H1 (cell line): ENCODE data around the gene SLC26A6. TPM values are rescaled to one million over a fixed set of nuclear protein-coding genes. Genes with fewer than 3 reads are reported as not detected.

Source experiments
- ASH2L ChIP-seq: fragments of 200-600, 300-600 bp; sonication (generic); IDR thresholded peaks from one replicate; pipeline ENCODE4 v1.7.1; 2017; ENCODE audit warnings: low read length
- BCL11A ChIP-seq, 2 experiments: IDR thresholded peaks; one replicate each; pipeline ENCODE4 v1.6.1; 2011; ENCODE audit warnings: low read depth in 2 of 2, low read length in 2 of 2, mild to moderate bottlenecking in 2 of 2
- CBX8 ChIP-seq: fragments of 300-800, 300-1000 bp; sonication (generic); IDR thresholded peaks from 2 replicates; pipeline ENCODE4 v1.7.1; 2016; ENCODE audit warnings: low read depth, low read length, borderline replicate concordance
- CEBPB ChIP-seq: IDR thresholded peaks from 2 replicates; pipeline ENCODE4 v1.6.1; 2012; ENCODE audit warnings: low read depth, low read length
- CREB1 ChIP-seq: IDR thresholded peaks from 2 replicates; pipeline ENCODE4 v1.6.1; 2012; ENCODE audit warnings: inconsistent platforms
- CTCF ChIP-seq, 3 experiments: IDR thresholded peaks; 1 replicate in 2 of 3; 2 replicates in 1 of 3; pipeline versions ENCODE4 v1.5.1 to v1.6.1; 2011; ENCODE audit warnings: low read length in 3 of 3, mild to moderate bottlenecking in 3 of 3, inconsistent platforms in 2 of 3, low read depth in 1 of 3, moderate library complexity in 1 of 3; ENCODE audit not compliant: insufficient read depth in 1 of 3; ENCODE audit errors: control extremely low read depth in 1 of 3
- E2F6 ChIP-seq: IDR thresholded peaks from 2 replicates; pipeline ENCODE4 v1.6.1; 2012; ENCODE audit warnings: inconsistent platforms
- HDAC2 ChIP-seq, 2 experiments: fragments of 300-600 bp in 1 of 2; sonication (generic) in 1 of 2; IDR thresholded peaks; 2 replicates each; pipeline ENCODE4 v1.6.1; 2011 to 2012; ENCODE audit warnings: low read depth in 2 of 2, low read length in 2 of 2, mild to moderate bottlenecking in 2 of 2, moderate library complexity in 2 of 2, borderline replicate concordance in 1 of 2, inconsistent platforms in 1 of 2
- KDM4A ChIP-seq: IDR thresholded peaks from one replicate; pipeline ENCODE4 v1.7.1; 2012; ENCODE audit warnings: low read depth, mild to moderate bottlenecking, moderate library complexity, low read length, inconsistent platforms; ENCODE audit not compliant: severe bottlenecking
- NRF1 ChIP-seq: IDR thresholded peaks from 2 replicates; pipeline ENCODE4 v1.6.1; 2011; ENCODE audit warnings: mild to moderate bottlenecking, low read depth, low read length, improper control_type of control experiment
- RBBP5 ChIP-seq: IDR thresholded peaks from 2 replicates; pipeline ENCODE4 v1.7.1; 2012; ENCODE audit warnings: low read depth, mild to moderate bottlenecking, inconsistent platforms, low read length, moderate library complexity, borderline replicate concordance
- RFX5 ChIP-seq: IDR thresholded peaks from 2 replicates; pipeline ENCODE4 v1.6.1; 2011; ENCODE audit warnings: low read depth, low read length, improper control_type of control experiment, borderline replicate concordance
- RXRA ChIP-seq: IDR thresholded peaks from 2 replicates; pipeline ENCODE4 v1.6.1; 2011; ENCODE audit warnings: low read depth, mild to moderate bottlenecking, low read length, moderate library complexity; ENCODE audit not compliant: insufficient read depth
- SAP30 ChIP-seq: fragments of 300-600 bp; sonication (generic); IDR thresholded peaks from 2 replicates; pipeline ENCODE4 v1.7.1; 2012; ENCODE audit warnings: low read length, moderate library complexity, mild to moderate bottlenecking, inconsistent platforms; ENCODE audit not compliant: insufficient read depth, insufficient replicate concordance
- SIN3A ChIP-seq, 2 experiments: IDR thresholded peaks in 1 of 2; conservative IDR thresholded peaks in 1 of 2; 2 replicates each; pipeline ENCODE4 v1.6.1; 2011 to 2012; ENCODE audit warnings: low read length in 2 of 2, improper control_type of control experiment in 1 of 2, low read depth in 1 of 2, mild to moderate bottlenecking in 1 of 2
- SP2 ChIP-seq: IDR thresholded peaks from 2 replicates; pipeline ENCODE4 v1.6.1; 2012; ENCODE audit warnings: mild to moderate bottlenecking, low read length, inconsistent platforms
- SP4 ChIP-seq: IDR thresholded peaks from 2 replicates; pipeline ENCODE4 v1.6.1; 2012; ENCODE audit warnings: low read length, inconsistent platforms
- TAF1 ChIP-seq: IDR thresholded peaks from 2 replicates; pipeline ENCODE4 v1.6.1; 2011; ENCODE audit warnings: mild to moderate bottlenecking, low read depth, low read length
- TAF7 ChIP-seq: optimal IDR thresholded peaks from 2 replicates; pipeline ENCODE3; 2011; ENCODE audit warnings: low read depth, mild to moderate bottlenecking, inconsistent platforms, low read length, moderate library complexity, borderline replicate concordance
- ZNF274 ChIP-seq: IDR thresholded peaks from 2 replicates; pipeline ENCODE4 v1.7.0; 2012; ENCODE audit warnings: low read length, borderline replicate concordance; ENCODE audit errors: extremely low read depth
- polyA plus RNA-seq, 7 experiments: library from polyadenylated mRNA; depleted of rRNA in 3 of 7; stranded (reverse) in 5 of 7; unstranded in 2 of 7; fragments of >200 nt in 5 of 7; fragments of 200-250 nt in 2 of 7; gene quantifications; 1 replicate in 5 of 7; 2 replicates in 1 of 7; 4 replicates in 1 of 7; pipeline versions ENCODE4 v1.2.1 to v1.2.3, GENCODE V29; 2011 to 2013; ENCODE audit warnings: missing spikeins in 2 of 7, mixed read lengths in 2 of 7
- total RNA-seq: library from RNA; stranded (reverse); fragmentation: NEBNext Ultra II Directional; extraction: Animal tissue kit (Norgen Biotek cat#: 25700); gene quantifications from 2 replicates; pipeline ENCODE4 v1.2.1, GENCODE V29; 2021

Gene SLC26A6
- total and polyA plus RNA-seq, 2 of the 8 experiments (the other 6 are each of a cell fraction or from before 2014, with no cell fraction given), result 50.4 to 58.0 TPM

GRCh38 chr3:48661501-48662144, 26.4 kb upstream of the SLC26A6 start (continued):
- TF ChIP-seq BCL11A (IDR thresholded peaks at IDR 0.05; ENCODE audit: low read depth in 2 of 2, low read length in 2 of 2) (no peak), ZNF274 (no peak), SP4 (peak; percentile 86; the same call in 1 of the 2 replicates), CBX8 (no peak), RBBP5 (0 out of 2 replicates have a peak, but pooled peaks have one; percentile 22), RFX5 (peak; percentile 39; the same call in 1 of the 2 replicates), ASH2L (peak; percentile 37), CEBPB (no peak), CTCF (IDR thresholded peaks at IDR 0.05; ENCODE audit: control extremely low read depth in 1 of 3, insufficient read depth in 1 of 3, low read depth in 1 of 3, low read length in 3 of 3) (no peak), HDAC2 (IDR thresholded peaks at IDR 0.05; ENCODE audit: borderline replicate concordance in 1 of 2, low read depth in 2 of 2, low read length in 2 of 2) (peak; percentile 99 to 100), RXRA (0 out of 2 replicates have a peak, but pooled peaks have one; percentile 4), NRF1 (peak; percentile 82), E2F6 (peak; percentile 53), SAP30 (peak; percentile 99), KDM4A (no peak), CREB1 (peak; percentile 70), SP2 (no peak), SIN3A (conservative IDR thresholded peaks at IDR 0.05 in 1 of 2, IDR thresholded peaks at IDR 0.05 in 1 of 2; ENCODE audit: low read depth in 1 of 2, low read length in 2 of 2) (peak; percentile 100), TAF7 (peak; percentile 97), TAF1 (0 out of 2 replicates have a peak, but pooled peaks have one; percentile 24)
